D721Med (cell line): ENCODE data around the gene RASAL1.

Experiments
- DNase-seq: peaks from one replicate; pipeline ENCODE4 v3.0.0; 2011; ENCODE audit warnings: low spot score; ENCODE audit not compliant: insufficient read length
- FAIRE-seq: peaks from 2 replicates; lab custom pipeline; 2011; peaks lifted over from hg19 to GRCh38; lab: Jason Lieb, UNC
- CTCF ChIP-seq: IDR thresholded peaks from 2 replicates; pipeline ENCODE4 v1.5.1; 2012; ENCODE audit warnings: mild to moderate bottlenecking, control low read depth; ENCODE audit not compliant: insufficient read depth; ENCODE audit errors: missing control alignments

Gene RASAL1

GRCh38 chr12:113093409-113094101 lies 42.0 kb downstream of the RASAL1 start:
- no peak for FAIRE-seq
- TF ChIP-seq CTCF: no peak
- no peak for DNase-seq

- DNase-seq (no peak), FAIRE-seq (no peak)
- TF ChIP-seq CTCF: no peak
These were observed 42.8 kb downstream of the RASAL1 start for GRCh38 chr12:113092607-113093408.

- no peak for FAIRE-seq
- TF ChIP-seq CTCF: no peak
- no peak for DNase-seq
These were observed 44.1 kb downstream of the RASAL1 start for GRCh38 chr12:113091506-113091905.

GRCh38 chr12:113090740-113091139 lies 44.8 kb downstream of the RASAL1 start:
- TF ChIP-seq CTCF: no peak
- no peak for DNase-seq
- FAIRE-seq: no peak

- DNase-seq (no peak), FAIRE-seq (no peak)
- TF ChIP-seq CTCF: no peak
These were observed 45.7 kb downstream of the RASAL1 start for GRCh38 chr12:113089839-113090238.

- no peak for TF ChIP-seq CTCF
- DNase-seq: no peak
- no peak for FAIRE-seq
These were observed 46.4 kb downstream of the RASAL1 start for GRCh38 chr12:113088971-113089756.
